ENCODE results near the gene C1orf122.

The C1orf122 gene

GRCh38 chr1:37807555-37808368 is at the start of gene C1orf122, which contains the start of gene YRDC:
Gene C1orf122, plus strand, starts transcription at chr1:37807790. Its CDS starts 615 bp downstream, at chr1:37808405.
Gene YRDC, minus strand, starts transcription at chr1:37808208. Its CDS starts 28 bp downstream, at chr1:37808180.
- TF ChIP-seq, protein P1, sequence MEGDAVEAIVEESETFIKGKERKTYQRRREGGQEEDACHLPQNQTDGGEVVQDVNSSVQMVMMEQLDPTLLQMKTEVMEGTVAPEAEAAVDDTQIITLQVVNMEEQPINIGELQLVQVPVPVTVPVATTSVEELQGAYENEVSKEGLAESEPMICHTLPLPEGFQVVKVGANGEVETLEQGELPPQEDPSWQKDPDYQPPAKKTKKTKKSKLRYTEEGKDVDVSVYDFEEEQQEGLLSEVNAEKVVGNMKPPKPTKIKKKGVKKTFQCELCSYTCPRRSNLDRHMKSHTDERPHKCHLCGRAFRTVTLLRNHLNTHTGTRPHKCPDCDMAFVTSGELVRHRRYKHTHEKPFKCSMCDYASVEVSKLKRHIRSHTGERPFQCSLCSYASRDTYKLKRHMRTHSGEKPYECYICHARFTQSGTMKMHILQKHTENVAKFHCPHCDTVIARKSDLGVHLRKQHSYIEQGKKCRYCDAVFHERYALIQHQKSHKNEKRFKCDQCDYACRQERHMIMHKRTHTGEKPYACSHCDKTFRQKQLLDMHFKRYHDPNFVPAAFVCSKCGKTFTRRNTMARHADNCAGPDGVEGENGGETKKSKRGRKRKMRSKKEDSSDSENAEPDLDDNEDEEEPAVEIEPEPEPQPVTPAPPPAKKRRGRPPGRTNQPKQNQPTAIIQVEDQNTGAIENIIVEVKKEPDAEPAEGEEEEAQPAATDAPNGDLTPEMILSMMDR (conservative IDR thresholded peaks at IDR 0.05; ENCODE audit: low read depth, low read length): no peak
- H3K4me3 ChIP-seq (ENCODE audit: low read length): peak within 1 kb of the TSS; percentile 89
- peak; percentile 77 for DNase-seq (ENCODE audit: low read depth)

- TF ChIP-seq, protein P1 (conservative IDR thresholded peaks at IDR 0.05; ENCODE audit: low read depth, low read length): no peak
- no peak overlapping the region for H3K4me3 ChIP-seq (ENCODE audit: low read length)
- DNase-seq (ENCODE audit: low read depth): no peak
These were observed 48.1 kb upstream of the C1orf122 start for GRCh38 chr1:37759451-37759850.

GRCh38 chr1:37761416-37762095 is 46.0 kb upstream of the C1orf122 start:
- DNase-seq (ENCODE audit: low read depth): no peak
- no peak overlapping the region for H3K4me3 ChIP-seq (ENCODE audit: low read length)
- TF ChIP-seq, protein P1 (conservative IDR thresholded peaks at IDR 0.05; ENCODE audit: low read depth, low read length): no peak

DNA sequence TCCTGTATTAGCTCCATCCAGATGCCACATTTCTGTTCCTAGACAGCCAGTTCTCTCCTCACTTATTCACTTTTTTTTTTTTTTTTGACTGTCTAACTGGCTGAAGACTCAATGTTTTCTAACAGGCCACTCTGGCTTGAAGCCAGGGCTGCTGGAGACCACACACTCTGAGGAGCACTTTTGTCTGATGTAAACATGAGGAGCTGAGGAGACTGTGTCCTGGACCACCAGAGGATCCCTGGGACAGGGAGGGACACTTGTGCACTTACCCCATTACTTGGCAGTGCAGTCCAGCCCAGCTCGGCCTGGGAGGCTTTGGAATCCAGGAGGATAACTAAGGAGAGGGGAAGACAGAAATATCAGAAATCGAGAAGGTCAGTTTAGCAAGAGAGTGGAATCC is 45.1 kb upstream of the C1orf122 start:
- TF ChIP-seq, protein P1 (conservative IDR thresholded peaks at IDR 0.05; ENCODE audit: low read depth, low read length): no peak
- no peak for DNase-seq (ENCODE audit: low read depth)
- no peak overlapping the region for H3K4me3 ChIP-seq (ENCODE audit: low read length)

DNA sequence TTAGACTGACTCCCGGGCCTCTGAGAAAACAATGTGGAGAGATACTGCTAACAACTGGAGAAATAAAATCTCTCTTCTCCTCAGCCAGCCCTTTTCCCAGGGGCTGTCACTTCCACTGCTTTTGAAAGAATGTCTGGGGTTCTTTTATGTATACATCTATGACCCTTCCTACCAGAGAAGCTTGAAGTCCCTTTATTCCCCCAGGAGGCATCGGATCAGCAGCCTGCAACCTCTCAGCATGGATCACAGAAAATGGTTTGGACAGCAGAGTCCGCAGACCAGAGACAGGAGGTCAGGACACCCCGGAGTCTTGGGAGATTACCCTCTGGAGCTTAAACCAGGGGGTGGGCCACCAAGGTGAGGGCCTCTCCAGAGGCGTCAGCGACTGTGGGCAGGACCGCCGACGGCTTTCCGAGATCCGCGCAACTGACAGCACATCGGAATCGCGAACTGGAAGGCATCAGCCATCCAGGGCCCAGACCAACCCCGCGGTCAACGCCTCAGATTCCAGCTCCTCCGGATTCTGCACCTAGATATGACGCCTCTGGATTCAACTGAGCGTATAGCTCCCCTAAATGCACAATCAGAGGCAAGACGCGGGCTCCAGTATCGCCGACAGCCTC is 43.7 kb upstream of the C1orf122 start:
- TF ChIP-seq, protein P1 (conservative IDR thresholded peaks at IDR 0.05; ENCODE audit: low read depth, low read length): no peak
- no peak overlapping the region for H3K4me3 ChIP-seq (ENCODE audit: low read length)
- DNase-seq (ENCODE audit: low read depth): no peak

DNA sequence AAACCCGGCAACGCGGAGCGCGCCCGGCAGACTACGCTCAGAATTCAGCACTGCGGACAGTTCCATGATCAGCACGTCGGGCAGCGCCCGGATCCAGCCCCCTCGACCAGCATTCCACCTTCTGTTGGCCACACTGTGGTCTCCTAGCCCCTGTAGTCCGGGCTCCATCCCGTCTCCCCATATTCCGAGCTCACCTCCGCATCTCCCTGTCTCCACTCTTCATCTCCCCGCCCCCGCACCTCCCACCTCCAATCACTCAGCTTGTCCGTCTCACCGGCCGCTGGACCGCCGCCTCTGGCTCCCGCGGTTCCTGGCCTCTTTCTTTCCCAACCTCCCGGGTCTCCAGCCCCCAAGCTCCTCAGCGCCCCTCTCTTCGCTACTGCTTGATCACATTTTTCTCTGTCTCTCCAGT is 43.2 kb upstream of the C1orf122 start:
- TF ChIP-seq, protein P1 (conservative IDR thresholded peaks at IDR 0.05; ENCODE audit: low read depth, low read length): no peak
- H3K4me3 ChIP-seq (ENCODE audit: low read length): no peak overlapping the region
- DNase-seq (ENCODE audit: low read depth): no peak
